WI38 (cell line): ENCODE measurements around the gene CRTC3.
"Not testable (repeated sequence)": the region's sequence is repeated elsewhere in the genome, so short reads cannot be mapped to it uniquely, and the experiment has no call there.

Source experiments
- H3K4me3 ChIP-seq: 2 replicates; pipeline ENCODE4 v1.5.1; 2011; ENCODE audit warnings: low read depth, mild to moderate bottlenecking, control low read depth, low read length
- TF ChIP-seq, protein P1 (sequence below): IDR thresholded peaks from 2 replicates; pipeline ENCODE4 v1.5.1; 2012; ENCODE audit warnings: low read depth, mild to moderate bottlenecking, control low read depth, low read length

CRTC3 gene

DNA sequence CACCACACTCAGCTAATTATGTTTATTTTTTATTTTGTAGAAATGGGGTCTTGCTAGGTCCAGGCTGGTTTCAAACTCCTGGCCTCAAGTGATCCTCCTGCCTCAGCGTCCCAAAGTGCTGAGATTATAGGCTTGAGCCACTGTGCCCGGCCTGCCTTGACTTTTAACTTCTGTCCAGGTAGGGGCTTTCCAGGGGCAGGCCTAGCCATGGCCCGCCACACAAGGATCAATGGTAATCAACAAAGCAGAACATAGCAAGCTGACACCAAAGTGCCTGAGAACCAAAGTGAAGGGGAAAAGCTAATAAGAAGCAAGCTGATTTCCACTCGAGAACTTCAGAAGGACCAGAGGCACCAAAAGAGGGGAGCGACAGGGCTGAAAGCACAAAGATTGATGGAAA lies 9.4 kb upstream of the CRTC3 start:
- no peak overlapping the region for H3K4me3 ChIP-seq
- TF ChIP-seq, protein P1, sequence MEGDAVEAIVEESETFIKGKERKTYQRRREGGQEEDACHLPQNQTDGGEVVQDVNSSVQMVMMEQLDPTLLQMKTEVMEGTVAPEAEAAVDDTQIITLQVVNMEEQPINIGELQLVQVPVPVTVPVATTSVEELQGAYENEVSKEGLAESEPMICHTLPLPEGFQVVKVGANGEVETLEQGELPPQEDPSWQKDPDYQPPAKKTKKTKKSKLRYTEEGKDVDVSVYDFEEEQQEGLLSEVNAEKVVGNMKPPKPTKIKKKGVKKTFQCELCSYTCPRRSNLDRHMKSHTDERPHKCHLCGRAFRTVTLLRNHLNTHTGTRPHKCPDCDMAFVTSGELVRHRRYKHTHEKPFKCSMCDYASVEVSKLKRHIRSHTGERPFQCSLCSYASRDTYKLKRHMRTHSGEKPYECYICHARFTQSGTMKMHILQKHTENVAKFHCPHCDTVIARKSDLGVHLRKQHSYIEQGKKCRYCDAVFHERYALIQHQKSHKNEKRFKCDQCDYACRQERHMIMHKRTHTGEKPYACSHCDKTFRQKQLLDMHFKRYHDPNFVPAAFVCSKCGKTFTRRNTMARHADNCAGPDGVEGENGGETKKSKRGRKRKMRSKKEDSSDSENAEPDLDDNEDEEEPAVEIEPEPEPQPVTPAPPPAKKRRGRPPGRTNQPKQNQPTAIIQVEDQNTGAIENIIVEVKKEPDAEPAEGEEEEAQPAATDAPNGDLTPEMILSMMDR = no peak

DNA sequence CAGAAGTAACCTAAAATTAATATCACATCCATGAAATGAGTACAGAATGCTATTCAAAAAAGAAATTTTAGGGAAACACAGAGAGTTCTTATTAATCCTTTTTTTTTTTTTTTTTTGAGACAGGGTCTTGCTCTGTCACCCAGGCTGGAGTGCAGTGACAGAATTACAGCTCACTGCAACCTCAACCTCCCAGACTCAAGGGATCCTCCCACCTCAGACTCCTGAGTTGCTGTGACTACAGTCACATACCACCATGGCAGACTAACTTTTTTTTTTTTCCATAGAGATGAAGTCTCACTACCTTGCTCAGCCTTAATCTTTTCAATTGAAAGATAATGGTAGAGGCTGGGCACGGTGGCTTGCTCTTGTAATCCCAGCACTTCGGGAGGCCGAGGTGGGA lies 6.3 kb upstream of the CRTC3 start:
- no peak overlapping the region for H3K4me3 ChIP-seq
- TF ChIP-seq, protein P1 = no peak

DNA sequence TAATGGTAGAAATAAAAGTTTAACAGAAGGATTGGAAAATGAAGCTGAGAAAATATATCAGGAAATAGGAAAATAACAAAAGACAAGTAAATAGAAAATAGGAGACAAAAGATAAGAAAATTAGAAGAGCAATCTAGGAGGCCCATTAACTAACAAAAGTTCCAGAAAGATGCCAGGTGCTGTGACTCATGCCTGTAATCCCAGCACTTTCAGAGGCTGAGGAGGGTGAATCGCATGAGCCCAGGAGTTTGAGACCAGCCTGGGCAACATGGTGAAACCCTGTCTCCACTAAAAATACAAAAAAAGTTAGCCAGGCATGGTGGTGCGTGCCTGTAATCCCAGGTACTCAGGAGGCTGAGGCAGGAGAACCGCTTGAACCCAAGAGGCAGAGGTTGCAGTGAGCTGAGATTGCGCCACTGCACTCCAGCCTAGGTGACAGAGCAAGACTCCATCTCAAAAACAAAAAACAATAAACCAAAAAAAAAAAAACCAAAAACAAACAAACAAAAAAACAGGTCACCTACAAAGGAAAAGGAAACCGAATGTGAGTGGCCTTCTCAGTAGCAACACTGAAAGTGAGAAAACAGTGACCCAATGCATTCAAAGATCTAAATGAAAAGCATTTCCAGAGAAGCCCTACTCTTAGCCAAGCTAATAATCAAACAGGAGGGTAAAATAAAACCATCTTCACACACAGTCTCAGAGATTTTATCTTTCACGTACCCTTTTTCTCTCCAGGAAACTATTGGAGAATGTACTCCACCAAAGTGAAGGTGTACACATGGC lies 5.5 kb upstream of the CRTC3 start:
- not testable (repeated sequence) for H3K4me3 ChIP-seq

DNA sequence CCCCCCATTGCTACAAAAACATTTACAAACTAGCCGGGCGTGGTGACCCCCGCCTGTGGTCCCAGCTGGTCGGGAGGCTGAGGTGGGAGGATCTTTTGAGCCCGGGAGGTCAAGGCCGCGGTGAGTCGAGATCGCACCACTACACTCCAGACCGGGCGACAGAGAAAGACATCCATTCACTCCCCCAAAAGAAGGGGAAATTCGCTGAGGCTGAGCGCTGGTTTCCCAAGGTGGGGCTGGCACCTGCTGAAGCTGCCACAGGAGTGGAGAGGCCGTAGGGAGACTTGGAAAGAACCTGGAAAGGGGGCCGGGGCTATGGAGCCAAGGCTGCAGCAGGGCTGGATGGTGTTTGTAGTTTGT lies 732 bp upstream of the CRTC3 start:
- TF ChIP-seq, protein P1 = no peak
- no peak overlapping the region for H3K4me3 ChIP-seq

DNA sequence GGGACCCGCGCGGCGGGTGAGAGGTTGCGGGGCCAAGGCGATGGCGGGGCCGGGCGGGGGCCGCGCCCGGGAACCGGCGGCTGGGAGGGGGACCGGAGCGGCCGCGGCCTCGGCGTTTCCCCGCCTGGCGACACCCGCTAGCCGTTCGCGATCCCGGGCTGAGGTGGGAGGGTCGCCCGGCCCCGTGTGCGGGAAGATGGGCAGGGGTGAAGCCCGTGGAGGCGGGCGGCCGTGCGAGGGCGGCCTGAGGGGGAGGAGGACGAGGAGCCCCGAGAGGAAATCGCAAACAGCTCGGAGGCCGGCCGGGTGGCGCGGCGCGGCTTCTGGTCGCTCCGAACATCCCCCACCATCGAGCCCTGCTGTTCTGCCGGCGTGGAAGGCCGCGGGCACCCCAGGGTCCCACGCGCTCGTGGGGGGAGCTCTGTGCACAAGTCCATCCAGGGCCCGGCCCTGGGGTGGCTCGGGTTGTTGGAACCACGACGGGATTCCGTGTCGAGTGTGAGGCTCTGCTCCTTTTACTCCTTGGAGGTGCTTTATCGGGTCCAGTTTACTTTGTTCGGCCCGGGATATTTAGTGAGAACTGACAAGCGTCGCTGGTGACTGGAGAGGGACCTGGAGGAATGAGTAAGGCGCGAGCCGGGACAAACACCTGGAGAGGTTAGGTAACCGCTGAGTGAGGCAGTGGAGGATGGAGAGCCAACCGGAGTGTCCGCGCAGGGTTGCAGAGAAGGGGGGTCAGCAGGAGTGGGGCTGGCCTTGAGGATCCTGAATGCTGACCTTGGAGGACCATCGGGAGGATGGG lies 728 bp downstream of the CRTC3 start:
- peak overlapping the region; percentile 90 for H3K4me3 ChIP-seq
- TF ChIP-seq, protein P1 = no peak

DNA sequence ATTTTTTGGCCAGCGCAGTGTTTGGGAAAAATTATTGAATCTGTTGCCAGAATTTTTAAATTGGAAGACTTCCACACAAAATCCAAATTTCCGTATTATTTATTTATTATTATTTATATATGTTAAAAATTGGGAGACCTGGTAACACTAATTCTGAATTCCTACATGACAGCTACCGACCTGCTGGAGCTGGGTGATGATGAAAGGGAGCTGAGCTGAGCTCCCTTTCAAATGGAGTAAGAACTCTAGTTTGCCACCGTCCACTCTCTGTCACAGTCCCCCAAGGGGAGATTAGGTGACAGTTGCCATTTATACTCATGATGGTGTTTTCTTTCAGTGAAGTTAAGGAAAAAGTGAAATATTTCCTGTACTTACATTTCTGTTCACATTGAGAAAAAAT lies 1.4 kb downstream of the CRTC3 start:
- TF ChIP-seq, protein P1 = no peak
- peak overlapping the region; percentile 90 for H3K4me3 ChIP-seq

DNA sequence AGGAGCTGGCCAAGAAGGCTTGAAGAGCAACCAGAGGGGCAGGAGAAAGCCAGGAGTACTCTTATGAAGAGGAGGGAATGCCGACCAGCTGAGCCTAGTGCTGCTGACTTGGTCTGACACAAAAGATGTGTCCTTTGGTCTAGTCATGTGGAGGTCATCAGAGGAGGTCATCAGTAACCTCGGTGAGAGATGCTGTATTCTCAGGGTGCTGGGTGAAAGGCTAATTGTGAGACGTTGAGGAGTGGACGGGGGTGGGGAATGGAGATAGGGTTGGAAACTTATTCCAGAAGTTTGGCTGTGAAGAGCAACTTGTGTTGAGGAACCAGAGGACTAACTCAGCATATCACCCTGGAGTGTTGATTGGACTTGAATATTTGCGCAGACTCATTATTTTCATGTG lies 5.5 kb downstream of the CRTC3 start:
- no peak overlapping the region for H3K4me3 ChIP-seq
- TF ChIP-seq, protein P1 = no peak
